ENCODE measurements around the gene ZFAND6.
A peak's percentile ranks its signal among the peaks of the same experiment; 100 is the strongest.
"Not testable (repeated sequence)": the region's sequence is repeated elsewhere in the genome, so short reads cannot be mapped to it uniquely, and the experiment has no call there.

ZFAND6 gene

GRCh38 chr15:80142646-80143045 lies 83.2 kb downstream of the ZFAND6 start:
- DNase-seq (ENCODE audit: low read depth in 2 of 2), result no peak

GRCh38 chr15:80151148-80151547 lies 91.7 kb downstream of the ZFAND6 start:
- DNase-seq (ENCODE audit: low read depth in 2 of 2), result no peak

GRCh38 chr15:80151576-80151975 lies 92.1 kb downstream of the ZFAND6 start:
- no peak for DNase-seq (ENCODE audit: low read depth in 2 of 2)

- DNase-seq (ENCODE audit: low read depth in 2 of 2), result peak; percentile 91
Measured at GRCh38 chr15:80152180-80152895, 92.9 kb downstream of the ZFAND6 start.

GRCh38 chr15:80152896-80153876 lies 93.7 kb downstream of the ZFAND6 start, which contains the start of gene FAH:
FAH (plus strand) TSS chr15:80152999; CDS start chr15:80153055, 56 bp downstream.
- DNase-seq (ENCODE audit: low read depth in 2 of 2), result peak in 1 of 2 donors; percentile 15

- no peak for DNase-seq (ENCODE audit: low read depth in 2 of 2)
Measured at GRCh38 chr15:80153900-80154299, 94.4 kb downstream of the ZFAND6 start.

GRCh38 chr15:80154336-80154735 lies 94.9 kb downstream of the ZFAND6 start:
- DNase-seq (ENCODE audit: low read depth in 2 of 2), result no peak

GRCh38 chr15:80155001-80155377 lies 95.5 kb downstream of the ZFAND6 start:
- DNase-seq (ENCODE audit: low read depth in 2 of 2), result no peak

- not testable (repeated sequence) for DNase-seq (ENCODE audit: low read depth in 2 of 2)
Measured at GRCh38 chr15:80155378-80156175, 96.1 kb downstream of the ZFAND6 start.

GRCh38 chr15:80156176-80156720 lies 96.8 kb downstream of the ZFAND6 start:
- no peak for DNase-seq (ENCODE audit: low read depth in 2 of 2)

GRCh38 chr15:80157215-80157614 lies 97.7 kb downstream of the ZFAND6 start:
- DNase-seq (ENCODE audit: low read depth in 2 of 2), result no peak

GRCh38 chr15:80159301-80159700 lies 99.8 kb downstream of the ZFAND6 start:
- no peak for DNase-seq (ENCODE audit: low read depth in 2 of 2)

GRCh38 chr15:80159811-80160569 lies 100.5 kb downstream of the ZFAND6 start:
- DNase-seq (ENCODE audit: low read depth in 2 of 2), result no peak

- peak; percentile 17 to 18 for DNase-seq (ENCODE audit: low read depth in 2 of 2)
Measured at GRCh38 chr15:80160570-80161156, 101.2 kb downstream of the ZFAND6 start.

GRCh38 chr15:80161468-80162016 lies 102.1 kb downstream of the ZFAND6 start:
- no peak for DNase-seq (ENCODE audit: low read depth in 2 of 2)

- no peak for DNase-seq (ENCODE audit: low read depth in 2 of 2)
Measured at GRCh38 chr15:80162059-80162554, 102.6 kb downstream of the ZFAND6 start.

GRCh38 chr15:80163217-80163616 lies 103.7 kb downstream of the ZFAND6 start:
- no peak for DNase-seq (ENCODE audit: low read depth in 2 of 2)

GRCh38 chr15:80163897-80164296 lies 104.4 kb downstream of the ZFAND6 start:
- DNase-seq (ENCODE audit: low read depth in 2 of 2), result no peak

GRCh38 chr15:80167936-80168335 lies 108.5 kb downstream of the ZFAND6 start:
- no peak for DNase-seq (ENCODE audit: low read depth in 2 of 2)

GRCh38 chr15:80168421-80168820 lies 108.9 kb downstream of the ZFAND6 start:
- DNase-seq (ENCODE audit: low read depth in 2 of 2), result no peak

Data from activated CD4-positive, alpha-beta T cell treated with anti-CD3 and anti-CD28 coated beads for 24 hours (primary cell).